SK-N-MC (cell line): Measurements from ENCODE around the gene TPO.

ENCODE experiments used
- DNase-seq: peaks from one replicate; pipeline ENCODE4 v3.0.0-alpha.2; 2011; ENCODE audit warnings: low read depth, low spot score
- H3K27ac ChIP-seq: fragments of 200-600 bp; sonication (generic); 2 replicates; pipeline ENCODE4 v1.5.1; 2016; ENCODE audit warnings: mixed run types
- H3K36me3 ChIP-seq: fragments of 200-600 bp; sonication (generic); 2 replicates; pipeline ENCODE4 v1.6.1; 2017; ENCODE audit warnings: antibody characterized with exemption, low read length, mixed read lengths; ENCODE audit not compliant: insufficient read depth
- H3K4me3 ChIP-seq: fragments of 200-600 bp; sonication (generic); 2 replicates; pipeline ENCODE4 v1.5.1; 2016
- H3K9ac ChIP-seq: fragments of 200-600 bp; sonication (generic); 2 replicates; pipeline ENCODE4 v1.8.0; 2017; ENCODE audit warnings: mixed run types, mixed read lengths; ENCODE audit not compliant: insufficient read length
- H3K9me3 ChIP-seq: fragments of 200-600 bp; sonication (generic); 2 replicates; pipeline ENCODE4 v1.6.1; 2017; ENCODE audit warnings: low read depth, mild to moderate bottlenecking, antibody characterized with exemption, low read length, moderate library complexity, mixed read lengths
- EZH2 ChIP-seq: fragments of 200-600 bp; sonication (generic); IDR thresholded peaks from one replicate; pipeline ENCODE4 v1.6.1; 2017; ENCODE audit warnings: antibody characterized with exemption
- FOXP2 ChIP-seq: optimal IDR thresholded peaks from 2 replicates; pipeline ENCODE3; 2011; ENCODE audit warnings: mild to moderate bottlenecking, moderate library complexity; ENCODE audit not compliant: insufficient read depth; ENCODE audit errors: extremely low read length, control extremely low read depth
- POLR2AphosphoS5 ChIP-seq: IDR thresholded peaks from 2 replicates; pipeline ENCODE4 v1.6.1; 2012; ENCODE audit warnings: mild to moderate bottlenecking, low read depth, low read length, borderline replicate concordance

Gene TPO

GRCh38 chr2:1413156-1413710 is at the start of gene TPO:
Gene TPO, plus strand, starts transcription at chr2:1413463. Its CDS starts 946 bp downstream, at chr2:1414409.
- no peaks in the 10 kb centered on the region for H3K36me3 ChIP-seq
- H3K9me3 ChIP-seq = no peaks in the 10 kb centered on the region
- TF ChIP-seq POLR2AphosphoS5 = no peak
- no peak for TF ChIP-seq FOXP2
- TF ChIP-seq EZH2 = no peak
- H3K9ac ChIP-seq = no peak within 1 kb of the TSS
- no peak within 1 kb of the TSS for H3K4me3 ChIP-seq
- H3K27ac ChIP-seq = no peak within 1 kb of the TSS
- no peak for DNase-seq

DNA sequence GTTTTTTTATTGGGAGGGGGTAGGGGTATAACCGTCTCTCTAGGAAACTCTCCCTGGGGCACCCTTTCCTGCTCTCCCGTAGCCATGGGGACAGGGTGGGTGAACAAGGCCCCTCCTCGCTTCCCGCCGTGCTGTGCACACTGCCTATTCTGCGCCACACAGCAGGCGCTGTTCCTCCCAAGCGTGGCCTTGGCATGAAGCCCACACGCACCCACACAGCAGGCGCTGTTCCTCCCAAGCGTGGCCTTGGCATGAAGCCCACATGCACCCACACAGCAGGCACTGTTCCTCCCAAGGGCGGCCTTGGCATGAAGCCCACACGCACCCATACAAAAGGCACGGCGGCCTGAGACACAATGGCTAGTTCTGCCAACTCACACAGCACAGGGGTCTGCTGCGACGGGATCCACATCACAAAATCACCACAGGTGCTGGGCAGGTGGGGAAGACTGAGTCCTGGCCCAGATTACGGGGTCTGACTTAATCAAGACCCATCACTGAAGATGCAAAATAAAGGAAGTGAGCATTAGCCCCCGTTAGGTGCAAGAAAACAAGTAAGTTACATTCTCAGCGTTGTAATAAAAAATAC is 46.6 kb upstream of the TPO start:
- peak; percentile 26 for DNase-seq
- Histone ChIP-seq H3K27ac (no peak overlapping the region), H3K9me3 (no peaks in the 10 kb centered on the region), H3K9ac (no peak overlapping the region), H3K36me3 (no peaks in the 10 kb centered on the region), H3K4me3 (peak overlapping the region; percentile 68)
- TF ChIP-seq POLR2AphosphoS5 (peak; percentile 47; the same call in 1 of the 2 replicates), FOXP2 (no peak)

DNA sequence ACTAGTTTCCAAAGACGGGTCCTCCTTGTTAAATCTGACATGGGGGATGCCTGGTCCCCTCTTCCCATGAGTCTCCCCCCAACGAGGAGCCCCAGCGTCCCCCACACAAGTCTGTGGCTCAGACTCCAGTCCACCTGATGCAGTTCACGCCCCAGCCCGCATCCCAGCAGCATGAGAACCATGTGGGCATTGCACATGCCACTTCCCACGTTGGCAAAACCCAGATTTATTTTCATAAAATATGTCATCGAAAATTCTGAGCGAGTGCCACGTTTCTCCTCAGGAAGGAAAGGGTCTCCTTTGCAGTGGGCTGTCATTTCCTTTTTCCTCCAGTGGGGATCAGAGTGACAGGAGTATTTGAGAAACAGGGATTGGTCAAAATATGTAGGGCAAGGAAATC is 45.7 kb upstream of the TPO start:
- DNase-seq = no peak
- TF ChIP-seq FOXP2 (no peak), POLR2AphosphoS5 (no peak), EZH2 (no peak)
- H3K36me3 ChIP-seq = no peaks in the 10 kb centered on the region
- H3K9me3 ChIP-seq = no peaks in the 10 kb centered on the region
- no peak overlapping the region for H3K27ac ChIP-seq
- H3K4me3 ChIP-seq = no peak overlapping the region
- H3K9ac ChIP-seq = no peak overlapping the region

DNA sequence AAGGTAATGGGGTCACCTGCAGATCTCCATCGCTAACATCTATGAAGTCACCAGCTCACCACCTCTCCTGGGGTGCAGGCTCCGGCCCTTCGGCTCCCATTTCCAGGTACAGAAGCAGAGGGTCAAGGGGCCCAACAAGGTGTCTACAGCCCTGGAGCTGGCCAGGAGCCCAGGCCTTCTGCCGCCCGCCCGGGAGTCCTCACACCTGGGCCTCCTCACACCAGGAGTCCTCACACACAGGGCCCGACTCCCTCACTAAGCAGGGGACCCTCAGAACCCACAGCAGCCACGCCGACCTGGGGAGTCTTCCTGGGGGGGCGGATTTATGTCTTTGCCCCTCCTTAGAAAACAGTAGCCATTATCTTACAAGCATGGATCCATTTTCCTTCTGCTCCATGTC is 43.4 kb upstream of the TPO start:
- Histone ChIP-seq H3K36me3 (no peaks in the 10 kb centered on the region), H3K27ac (no peak overlapping the region), H3K9me3 (no peaks in the 10 kb centered on the region), H3K4me3 (no peak overlapping the region), H3K9ac (no peak overlapping the region)
- TF ChIP-seq POLR2AphosphoS5 = no peak
- no peak for TF ChIP-seq FOXP2
- no peak for TF ChIP-seq EZH2
- no peak for DNase-seq

DNA sequence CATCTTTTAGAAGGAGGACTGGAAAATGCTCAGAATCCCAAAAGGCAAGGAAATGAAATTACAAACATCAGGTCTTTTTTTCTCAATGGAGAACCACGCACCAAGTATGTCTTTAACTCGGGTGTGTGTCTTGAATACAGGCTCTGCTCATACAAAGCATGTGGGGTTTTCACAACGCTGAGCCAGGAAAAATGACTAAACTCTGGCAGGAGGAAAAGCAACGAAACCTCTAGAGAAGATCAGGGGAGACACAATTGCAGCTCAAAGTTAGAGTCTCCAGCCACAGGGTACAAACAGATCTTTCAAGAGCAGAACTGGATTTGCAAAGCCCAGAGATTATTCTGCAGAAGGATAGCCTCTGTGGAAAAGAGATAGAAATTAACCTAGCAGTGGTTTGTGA is 42.8 kb upstream of the TPO start:
- Histone ChIP-seq H3K9ac (no peak overlapping the region), H3K36me3 (no peaks in the 10 kb centered on the region), H3K4me3 (no peak overlapping the region), H3K27ac (no peak overlapping the region), H3K9me3 (no peaks in the 10 kb centered on the region)
- no peak for DNase-seq
- no peak for TF ChIP-seq POLR2AphosphoS5
- TF ChIP-seq EZH2 = no peak
- no peak for TF ChIP-seq FOXP2

DNA sequence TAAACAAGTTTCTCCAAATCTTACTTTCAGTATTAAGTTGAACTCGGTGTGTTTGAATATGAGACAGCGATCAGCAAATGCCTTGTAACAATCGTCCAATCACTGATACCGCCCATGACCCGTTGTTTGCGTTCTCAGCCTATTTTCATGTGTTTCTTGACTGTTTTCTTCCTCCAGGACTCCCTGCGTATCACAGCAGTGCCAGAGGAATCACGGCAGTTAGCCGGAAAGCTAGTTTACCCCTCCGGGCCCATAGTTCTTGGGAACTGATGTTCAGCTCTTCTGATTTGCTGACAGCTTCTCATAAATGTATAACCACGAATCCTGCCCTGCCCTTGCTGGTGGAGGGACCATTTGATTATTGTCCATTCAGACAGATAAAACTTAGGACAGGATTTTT is 42.2 kb upstream of the TPO start:
- DNase-seq = no peak
- H3K9ac ChIP-seq = no peak overlapping the region
- TF ChIP-seq FOXP2 (no peak), POLR2AphosphoS5 (no peak), EZH2 (no peak)
- no peak overlapping the region for H3K4me3 ChIP-seq
- H3K36me3 ChIP-seq = no peaks in the 10 kb centered on the region
- H3K9me3 ChIP-seq = no peaks in the 10 kb centered on the region
- no peak overlapping the region for H3K27ac ChIP-seq

GRCh38 chr2:1373830-1374229 is 39.4 kb upstream of the TPO start:
- Histone ChIP-seq H3K9ac (no peak overlapping the region), H3K4me3 (no peak overlapping the region), H3K9me3 (no peaks in the 10 kb centered on the region), H3K27ac (no peak overlapping the region), H3K36me3 (no peaks in the 10 kb centered on the region)
- DNase-seq = no peak
- no peak for TF ChIP-seq POLR2AphosphoS5
- TF ChIP-seq EZH2 = no peak
- TF ChIP-seq FOXP2 = no peak

GRCh38 chr2:1374287-1374686 is 39.0 kb upstream of the TPO start:
- Histone ChIP-seq H3K9me3 (no peaks in the 10 kb centered on the region), H3K9ac (no peak overlapping the region), H3K4me3 (no peak overlapping the region), H3K27ac (no peak overlapping the region), H3K36me3 (no peaks in the 10 kb centered on the region)
- no peak for TF ChIP-seq EZH2
- no peak for TF ChIP-seq FOXP2
- TF ChIP-seq POLR2AphosphoS5 = no peak
- DNase-seq = no peak

GRCh38 chr2:1375794-1376193 is 37.5 kb upstream of the TPO start:
- no peak for DNase-seq
- TF ChIP-seq EZH2 (no peak), POLR2AphosphoS5 (no peak), FOXP2 (no peak)
- no peaks in the 10 kb centered on the region for H3K36me3 ChIP-seq
- no peaks in the 10 kb centered on the region for H3K9me3 ChIP-seq
- no peak overlapping the region for H3K9ac ChIP-seq
- H3K27ac ChIP-seq = no peak overlapping the region
- H3K4me3 ChIP-seq = no peak overlapping the region
